GM10248 (cell line): ENCODE results near the gene COL8A2.

Experiments
- CTCF ChIA-PET: fragments of 300-600 bp; sonication (Branson Sonifier 250); formaldehyde crosslinking; extraction: SDS; loops from one replicate; lab custom pipeline; 2021; ENCODE audit warnings: antibody characterized with exemption; lab: Yijun Ruan, JAX
- POLR2A ChIA-PET: fragments of 350-650 bp; sonication (Branson Sonifier 250); formaldehyde crosslinking; extraction: SDS; loops from one replicate; lab custom pipeline; 2020; ENCODE audit warnings: antibody characterized with exemption; lab: Yijun Ruan, JAX
- DNase-seq: peaks from one replicate; pipeline ENCODE4 v3.0.0; 2012; ENCODE audit errors: extremely low spot score
- TF ChIP-seq, protein P1 (sequence below): IDR thresholded peaks from 2 replicates; pipeline ENCODE4 v1.5.1; 2012; ENCODE audit warnings: mild to moderate bottlenecking, low read depth; ENCODE audit errors: extremely low read depth, missing control alignments, control extremely low read depth

COL8A2 gene

GRCh38 chr1:36051821-36052220, 73.2 kb downstream of the COL8A2 start:
- POLR2A ChIA-PET = no interaction called here
- CTCF ChIA-PET = no interaction called here
- TF ChIP-seq, protein P1, sequence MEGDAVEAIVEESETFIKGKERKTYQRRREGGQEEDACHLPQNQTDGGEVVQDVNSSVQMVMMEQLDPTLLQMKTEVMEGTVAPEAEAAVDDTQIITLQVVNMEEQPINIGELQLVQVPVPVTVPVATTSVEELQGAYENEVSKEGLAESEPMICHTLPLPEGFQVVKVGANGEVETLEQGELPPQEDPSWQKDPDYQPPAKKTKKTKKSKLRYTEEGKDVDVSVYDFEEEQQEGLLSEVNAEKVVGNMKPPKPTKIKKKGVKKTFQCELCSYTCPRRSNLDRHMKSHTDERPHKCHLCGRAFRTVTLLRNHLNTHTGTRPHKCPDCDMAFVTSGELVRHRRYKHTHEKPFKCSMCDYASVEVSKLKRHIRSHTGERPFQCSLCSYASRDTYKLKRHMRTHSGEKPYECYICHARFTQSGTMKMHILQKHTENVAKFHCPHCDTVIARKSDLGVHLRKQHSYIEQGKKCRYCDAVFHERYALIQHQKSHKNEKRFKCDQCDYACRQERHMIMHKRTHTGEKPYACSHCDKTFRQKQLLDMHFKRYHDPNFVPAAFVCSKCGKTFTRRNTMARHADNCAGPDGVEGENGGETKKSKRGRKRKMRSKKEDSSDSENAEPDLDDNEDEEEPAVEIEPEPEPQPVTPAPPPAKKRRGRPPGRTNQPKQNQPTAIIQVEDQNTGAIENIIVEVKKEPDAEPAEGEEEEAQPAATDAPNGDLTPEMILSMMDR = no peak
- DNase-seq = no peak
